Cerebellar cortex (tissue), 1 donor: ENCODE measurements around the gene NSL1.
"Not testable (repeated sequence)": the region's sequence is repeated elsewhere in the genome, so short reads cannot be mapped to it uniquely, and the experiment has no call there.

Experiments used
- DNase-seq: peaks from one replicate; pipeline ENCODE4 v3.0.0-alpha.2; 2015; ENCODE audit warnings: low spot score

The NSL1 gene

GRCh38 chr1:212782422-212783154 is 9.0 kb downstream of the NSL1 start:
- DNase-seq = peak; percentile 31

- DNase-seq = no peak
Measured at GRCh38 chr1:212781225-212781624, 10.4 kb downstream of the NSL1 start.

- DNase-seq = no peak
Measured at GRCh38 chr1:212780759-212781158, 10.8 kb downstream of the NSL1 start.

DNA sequence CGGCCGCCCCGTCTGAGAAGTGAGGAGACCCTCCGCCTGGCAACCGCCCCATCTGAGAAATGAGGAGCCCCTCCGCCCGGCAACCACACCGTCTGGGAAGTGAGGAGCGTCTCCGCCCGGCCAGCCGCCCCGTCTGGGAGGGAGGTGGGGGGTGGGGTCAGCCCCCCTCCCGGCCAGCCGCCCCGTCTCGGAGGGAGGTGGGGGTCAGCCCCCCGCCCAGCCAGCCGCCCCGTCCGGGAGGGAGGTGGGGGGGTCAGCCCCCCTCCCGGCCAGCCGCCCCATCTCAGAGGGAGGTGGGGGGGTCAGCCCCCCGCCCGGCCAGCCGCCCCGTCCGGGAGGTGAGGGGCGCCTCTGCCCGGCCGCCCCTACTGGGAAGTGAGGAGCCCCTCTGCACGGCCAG is 12.5 kb downstream of the NSL1 start:
- DNase-seq = not testable (repeated sequence)

DNA sequence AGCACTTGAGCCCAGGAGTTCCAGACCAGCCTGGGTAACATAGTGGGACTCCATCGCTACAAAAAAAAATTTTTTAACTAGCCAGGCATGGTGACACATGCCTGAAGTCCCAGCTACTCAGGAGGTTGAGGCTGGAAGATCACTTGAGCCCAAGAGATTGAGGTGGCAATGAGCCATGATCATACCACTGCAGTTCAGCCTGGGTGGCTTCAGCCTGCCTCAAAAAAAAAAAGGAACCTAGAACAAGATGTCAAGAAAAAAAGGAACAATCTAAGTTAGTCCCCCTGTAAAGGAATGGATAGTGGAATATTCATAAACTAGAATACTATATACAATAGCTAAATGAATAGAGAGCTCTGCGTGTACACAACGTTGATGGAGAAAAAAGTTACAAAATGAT is 14.4 kb downstream of the NSL1 start:
- DNase-seq = no peak

DNA sequence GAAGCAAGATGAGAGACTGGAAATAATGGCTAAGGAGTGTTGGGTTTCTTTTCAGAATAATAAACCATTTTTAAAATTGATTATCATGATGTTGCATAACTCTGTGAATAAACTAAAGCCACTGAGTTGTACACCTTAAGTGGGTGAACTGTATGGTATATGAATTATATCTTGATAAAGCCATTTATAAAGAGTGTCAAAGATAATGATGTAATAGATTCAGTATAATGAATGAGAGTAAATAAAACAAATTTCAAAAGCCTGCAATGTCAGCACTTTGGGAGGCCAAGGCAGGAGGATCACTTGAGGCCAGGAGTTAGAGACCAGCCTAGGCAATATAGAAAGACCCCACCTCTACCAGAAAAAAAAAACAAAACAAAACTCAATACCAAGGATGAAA is 16.3 kb downstream of the NSL1 start:
- DNase-seq = no peak

- no peak for DNase-seq
Measured at GRCh38 chr1:212774584-212774983, 17.0 kb downstream of the NSL1 start.

- DNase-seq = no peak
Measured at GRCh38 chr1:212773011-212773410, 18.6 kb downstream of the NSL1 start.

- DNase-seq = no peak
Measured at GRCh38 chr1:212771341-212771740, 20.2 kb downstream of the NSL1 start.

GRCh38 chr1:212769459-212770167 is 22.0 kb downstream of the NSL1 start:
- no peak for DNase-seq

DNA sequence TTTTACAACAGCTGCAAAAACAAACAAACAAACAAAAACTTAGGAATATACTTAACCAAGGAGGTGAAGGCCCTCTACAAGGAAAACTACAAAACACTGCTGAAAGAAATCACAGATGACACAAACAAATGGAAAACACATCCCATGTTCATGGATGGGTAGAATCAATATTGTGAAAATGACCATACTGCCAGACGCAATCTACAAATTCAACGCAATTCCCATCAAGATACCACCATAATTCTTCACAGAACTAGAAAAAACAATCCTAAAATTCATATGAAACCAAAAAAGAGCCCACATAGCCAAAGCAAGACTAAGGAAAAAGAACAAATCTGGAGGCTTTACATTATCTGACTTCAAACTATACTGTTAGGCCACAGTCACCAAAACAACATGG is 24.8 kb downstream of the NSL1 start:
- DNase-seq = not testable (repeated sequence)

GRCh38 chr1:212764718-212765281 is 26.8 kb downstream of the NSL1 start:
- not testable (repeated sequence) for DNase-seq

- DNase-seq = no peak
Measured at GRCh38 chr1:212762839-212763238, 28.7 kb downstream of the NSL1 start.

- no peak for DNase-seq
Measured at GRCh38 chr1:212762234-212762633, 29.3 kb downstream of the NSL1 start.

DNA sequence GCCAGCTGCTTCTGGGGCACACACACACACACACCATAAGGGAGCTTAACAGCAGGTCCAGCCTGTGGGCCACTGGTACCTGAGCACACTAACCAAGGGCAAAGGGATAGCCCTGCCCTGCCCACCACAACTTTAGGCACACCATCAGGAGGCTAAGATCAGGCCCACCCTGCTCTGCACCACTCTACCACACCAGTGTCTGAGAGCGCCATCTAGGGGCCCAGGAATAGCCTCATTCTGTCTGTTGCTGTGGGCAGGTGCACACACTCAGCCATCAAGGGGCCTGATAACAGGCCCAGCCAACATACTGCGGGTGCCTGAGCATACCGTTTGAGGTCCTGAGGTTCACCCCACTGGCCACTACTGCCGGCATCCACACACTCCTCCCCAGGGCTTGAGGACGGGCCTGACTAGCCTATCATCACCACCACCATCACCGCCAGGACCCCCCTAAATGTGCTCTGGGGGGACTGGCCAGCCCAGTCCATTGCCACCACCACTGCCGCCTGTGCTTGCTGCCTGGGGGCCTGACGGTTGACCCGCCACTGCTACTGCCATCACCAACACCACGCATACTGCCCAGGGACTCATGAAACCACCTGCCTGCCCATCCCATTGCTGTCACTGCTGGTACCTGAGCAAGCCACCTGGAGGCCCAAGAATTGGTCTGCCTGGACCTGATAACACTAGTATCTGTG is 31.3 kb downstream of the NSL1 start:
- DNase-seq = peak; percentile 18

- DNase-seq = no peak
Measured at GRCh38 chr1:212759683-212760082, 31.9 kb downstream of the NSL1 start.

- peak; percentile 9 for DNase-seq
Measured at GRCh38 chr1:212754680-212755079, 36.9 kb downstream of the NSL1 start.

- DNase-seq = no peak
Measured at GRCh38 chr1:212754193-212754592, 37.4 kb downstream of the NSL1 start.

- DNase-seq = no peak
Measured at GRCh38 chr1:212753749-212754148, 37.8 kb downstream of the NSL1 start.

GRCh38 chr1:212752934-212753497 is 38.6 kb downstream of the NSL1 start:
- no peak for DNase-seq

DNA sequence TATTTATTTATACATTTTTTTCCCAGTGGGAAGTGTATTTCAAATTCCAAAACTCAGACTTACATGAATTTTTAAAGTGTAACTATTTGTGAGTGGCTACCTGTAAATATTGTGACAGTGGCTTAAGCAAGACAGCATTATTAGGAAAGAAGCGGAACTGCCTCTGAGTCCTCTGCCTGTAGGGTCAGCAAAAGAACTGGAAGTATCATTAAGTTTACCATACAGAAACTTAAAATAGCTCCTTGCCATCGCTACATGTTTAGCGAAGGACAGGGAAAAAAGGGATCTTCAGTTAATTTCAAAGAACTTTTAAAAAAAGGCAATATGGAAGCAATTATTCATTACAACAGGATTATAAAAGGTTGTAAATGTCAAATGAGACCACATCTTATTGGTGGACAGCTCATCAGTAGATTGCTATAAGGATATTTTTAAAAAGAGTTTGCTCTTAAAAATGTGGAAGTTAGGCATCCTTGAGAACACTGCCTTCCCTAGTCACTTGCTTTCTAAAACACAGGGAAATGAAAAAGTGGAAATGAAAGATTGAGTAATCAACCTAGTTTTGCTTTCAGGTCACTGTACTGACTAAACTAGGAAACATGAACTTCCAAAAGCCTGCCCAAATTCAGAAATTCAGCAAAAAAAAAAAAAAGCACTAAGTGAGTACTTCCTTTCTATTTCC is 39.2 kb downstream of the NSL1 start:
- DNase-seq = peak; percentile 2
